Gastrocnemius medialis (tissue), 4 donors: ENCODE measurements around the gene ACTA2. TPM values are rescaled to one million over a fixed set of nuclear protein-coding genes. Genes with fewer than 3 reads are reported as not detected.

Source experiments
- ATAC-seq, 2 donors: fragments of 150-250 bp; one replicate each; pipeline ENCODE4 v1.9.1; 2016
- DNase-seq, 2 donors: peaks; one replicate each; pipeline ENCODE4 v3.0.0-alpha.2; 2019
- H3K27ac ChIP-seq, 4 donors: fragments of 200-600 bp; sonication (generic); 1 replicate in 1 of 4; 2 replicates in 3 of 4; pipeline ENCODE4 v1.5.1; 2016 to 2018; ENCODE audit warnings: mild to moderate bottlenecking in 2 of 4, moderate library complexity in 1 of 4
- H3K27me3 ChIP-seq, 3 donors: fragments of 200-600 bp; sonication (generic) in 2 of 3; 1 replicate in 1 of 3; 2 replicates in 2 of 3; pipeline versions ENCODE4 v1.5.1 to v1.6.0; 2016 to 2019; ENCODE audit warnings: mild to moderate bottlenecking in 1 of 3, moderate library complexity in 1 of 3
- H3K36me3 ChIP-seq, 2 donors: fragments of 200-600 bp; sonication (generic) in 1 of 2; one replicate each; pipeline ENCODE4 v1.5.1; 2017 to 2018
- H3K4me1 ChIP-seq, 2 donors: fragments of 200-600 bp; sonication (generic) in 1 of 2; one replicate each; pipeline ENCODE4 v1.5.1; 2016 to 2017; ENCODE audit warnings: mild to moderate bottlenecking in 2 of 2
- H3K4me3 ChIP-seq, 4 donors: fragments of 200-600 bp; sonication (generic) in 3 of 4; 1 replicate in 1 of 4; 2 replicates in 3 of 4; pipeline ENCODE4 v1.5.1; 2016 to 2019; ENCODE audit warnings: mild to moderate bottlenecking in 2 of 4
- H3K9me3 ChIP-seq, 3 donors: fragments of 200-600 bp; sonication (generic) in 2 of 3; 1 replicate in 1 of 3; 2 replicates in 2 of 3; pipeline ENCODE4 v1.5.1; 2016 to 2019
- CTCF ChIP-seq, 5 experiments: fragments of 450-650 bp in 3 of 5; fragments of 200-600 bp in 2 of 5; sonication (generic) in 2 of 5; IDR thresholded peaks in 4 of 5; conservative IDR thresholded peaks in 1 of 5; 1 replicate in 4 of 5; 2 replicates in 1 of 5; pipeline ENCODE4 v1.5.1; 2016 to 2019; ENCODE audit warnings: antibody characterized with exemption in 5 of 5, mild to moderate bottlenecking in 3 of 5, moderate library complexity in 3 of 5
- POLR2A ChIP-seq, 2 donors: fragments of 450-650 bp; IDR thresholded peaks; one replicate each; pipeline ENCODE4 v1.6.1; 2017; ENCODE audit warnings: antibody characterized with exemption in 2 of 2, mild to moderate bottlenecking in 2 of 2, moderate library complexity in 2 of 2
- in situ Hi-C, 4 donors: fragments of 200-750 bp; cut with MboI; loops; one replicate each; pipeline versions ENCODE4 v1.15.0 to v1.8.0; 2017; ENCODE audit warnings: low sequenced_read_pairs in 4 of 4
- intact Hi-C: fragments of 100-400 bp; cut with DNase I; formaldehyde crosslinking; loops from one replicate; pipeline ENCODE4 v1.15.1; 2023; ENCODE audit warnings: low total_unique reads
- total RNA-seq, 4 donors: library from RNA; depleted of rRNA; stranded (reverse); fragments of >200 nt; gene quantifications; one replicate each; pipeline versions ENCODE4 v1.1.0 to v1.2.3, GENCODE V29; 2016

Gene ACTA2
- total RNA-seq, 4 donors from 2014 or later = 23.4 to 119 (median 74.2) TPM

GRCh38 chr10:88958721-88959120 is 6.1 kb upstream of the ACTA2 start:
- intact Hi-C loops (no loop called here), in situ Hi-C loops (no loop called here)
- Histone ChIP-seq H3K4me1 (no peaks in the 10 kb centered on the region), H3K36me3 (no peaks in the 10 kb centered on the region), H3K9me3 (no peaks in the 10 kb centered on the region), H3K4me3 (no peak overlapping the region), H3K27me3 (no peaks in the 10 kb centered on the region), H3K27ac (no peak overlapping the region)
- ATAC-seq = no peak
- no peak for TF ChIP-seq POLR2A (IDR thresholded peaks at IDR 0.05)
- TF ChIP-seq CTCF (IDR thresholded peaks at IDR 0.05 in 4 of 5, conservative IDR thresholded peaks at IDR 0.05 in 1 of 5) = no peak
- no peak for DNase-seq

- DNase-seq (no peak), ATAC-seq (no peak)
- TF ChIP-seq CTCF (IDR thresholded peaks at IDR 0.05 in 4 of 5, conservative IDR thresholded peaks at IDR 0.05 in 1 of 5) (no peak), POLR2A (IDR thresholded peaks at IDR 0.05) (no peak)
- intact Hi-C loops = no loop called here
- no peak overlapping the region for H3K4me3 ChIP-seq
- H3K27ac ChIP-seq = no peak overlapping the region
- no peaks in the 10 kb centered on the region for H3K36me3 ChIP-seq
- no peaks in the 10 kb centered on the region for H3K4me1 ChIP-seq
- H3K9me3 ChIP-seq = no peaks in the 10 kb centered on the region
- H3K27me3 ChIP-seq = no peaks in the 10 kb centered on the region
- in situ Hi-C loops = no loop called here
Measured at GRCh38 chr10:88957381-88957780, 4.8 kb upstream of the ACTA2 start.

GRCh38 chr10:88954458-88955083 is 2.0 kb upstream of the ACTA2 start:
- no peaks in the 10 kb centered on the region for H3K36me3 ChIP-seq
- H3K4me1 ChIP-seq = peaks cover 0 to 8% of the 10 kb centered on the region in 2 donors
- in situ Hi-C loops = no loop called here
- DNase-seq (no peak), ATAC-seq (no peak)
- no peak overlapping the region for H3K4me3 ChIP-seq
- H3K9me3 ChIP-seq = no peaks in the 10 kb centered on the region
- intact Hi-C loops = no loop called here
- no peaks in the 10 kb centered on the region for H3K27me3 ChIP-seq
- TF ChIP-seq POLR2A (IDR thresholded peaks at IDR 0.05) (no peak), CTCF (IDR thresholded peaks at IDR 0.05 in 4 of 5, conservative IDR thresholded peaks at IDR 0.05 in 1 of 5) (no peak)
- H3K27ac ChIP-seq = no peak overlapping the region

- peak overlapping the region; percentile 67 to 79 (median 70) for H3K27ac ChIP-seq
- ATAC-seq (no peak), DNase-seq (no peak)
- TF ChIP-seq POLR2A (IDR thresholded peaks at IDR 0.05) (no peak), CTCF (IDR thresholded peaks at IDR 0.05 in 4 of 5, conservative IDR thresholded peaks at IDR 0.05 in 1 of 5) (no peak)
- intact Hi-C loops (no loop called here), in situ Hi-C loops (no loop called here)
- H3K9me3 ChIP-seq = no peaks in the 10 kb centered on the region
- no peaks in the 10 kb centered on the region for H3K27me3 ChIP-seq
- no peaks in the 10 kb centered on the region for H3K36me3 ChIP-seq
- H3K4me1 ChIP-seq = peaks cover 0 to 8% of the 10 kb centered on the region in 2 donors
- no peak overlapping the region for H3K4me3 ChIP-seq
Measured at GRCh38 chr10:88953662-88954061, 1.1 kb upstream of the ACTA2 start.
